Fibroblast of the aortic adventitia (primary cell): ENCODE results near the gene NTN3. TPM values are rescaled to one million over a fixed set of nuclear protein-coding genes. Genes with fewer than 3 reads are reported as not detected.
"Not testable (repeated sequence)": the region's sequence is repeated elsewhere in the genome, so short reads cannot be mapped to it uniquely, and the experiment has no call there.

ENCODE experiments used
- DNase-seq: peaks from one replicate; pipeline ENCODE4 v3.0.0-alpha.2; 2010; ENCODE audit warnings: low read depth
- H3K4me3 ChIP-seq: 2 replicates; pipeline ENCODE4 v1.5.1; 2011; ENCODE audit warnings: low read depth, mild to moderate bottlenecking, control low read depth, low read length, moderate library complexity
- total RNA-seq: library from RNA; depleted of rRNA; stranded (reverse); fragments of >200 nt; gene quantifications from 2 replicates; pipeline ENCODE4 v1.2.3, GENCODE V29; 2012; ENCODE audit warnings: low replicate concordance
- TF ChIP-seq, protein P1 (sequence below): IDR thresholded peaks from 2 replicates; pipeline ENCODE4 v1.5.1; 2011; ENCODE audit warnings: mild to moderate bottlenecking, low read length, control low read depth, inconsistent platforms; ENCODE audit not compliant: insufficient read depth

NTN3 gene
- total RNA-seq, 1 donor: 0.45 TPM

DNA sequence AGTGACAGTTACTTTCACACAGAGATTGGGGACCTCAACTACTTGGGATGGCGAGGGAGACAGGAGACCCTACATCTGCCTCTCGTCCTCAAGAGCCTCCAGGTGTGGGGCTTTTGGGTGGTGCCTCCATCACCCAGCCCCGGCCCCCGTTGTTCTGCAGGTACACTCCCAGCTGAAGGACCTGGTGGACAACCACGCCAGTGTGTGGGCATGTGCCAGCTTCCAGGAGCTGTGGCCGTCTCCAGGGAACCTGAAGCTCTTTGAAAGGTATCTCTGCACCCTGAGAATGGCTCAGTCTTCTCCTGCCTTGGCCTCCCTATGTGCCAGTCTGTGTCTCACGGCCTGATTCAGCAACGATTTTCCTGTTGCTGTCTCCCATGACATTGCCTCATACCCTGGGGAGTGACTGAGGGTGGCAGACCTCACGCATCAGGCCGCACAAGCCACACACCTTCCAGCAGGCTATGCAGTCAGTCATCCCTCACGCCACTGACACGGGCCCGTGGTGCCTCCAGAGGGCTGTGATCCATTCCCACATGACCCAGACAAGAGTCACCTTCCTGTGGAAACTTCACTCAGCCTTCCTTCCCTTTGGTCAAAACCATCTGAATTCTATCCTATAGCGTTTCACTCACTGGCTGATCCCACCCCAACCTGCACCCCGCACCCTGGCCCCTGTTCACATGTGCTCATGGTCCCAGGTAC lies 38.1 kb upstream of the NTN3 start:
- H3K4me3 ChIP-seq: no peak overlapping the region
- TF ChIP-seq, protein P1, sequence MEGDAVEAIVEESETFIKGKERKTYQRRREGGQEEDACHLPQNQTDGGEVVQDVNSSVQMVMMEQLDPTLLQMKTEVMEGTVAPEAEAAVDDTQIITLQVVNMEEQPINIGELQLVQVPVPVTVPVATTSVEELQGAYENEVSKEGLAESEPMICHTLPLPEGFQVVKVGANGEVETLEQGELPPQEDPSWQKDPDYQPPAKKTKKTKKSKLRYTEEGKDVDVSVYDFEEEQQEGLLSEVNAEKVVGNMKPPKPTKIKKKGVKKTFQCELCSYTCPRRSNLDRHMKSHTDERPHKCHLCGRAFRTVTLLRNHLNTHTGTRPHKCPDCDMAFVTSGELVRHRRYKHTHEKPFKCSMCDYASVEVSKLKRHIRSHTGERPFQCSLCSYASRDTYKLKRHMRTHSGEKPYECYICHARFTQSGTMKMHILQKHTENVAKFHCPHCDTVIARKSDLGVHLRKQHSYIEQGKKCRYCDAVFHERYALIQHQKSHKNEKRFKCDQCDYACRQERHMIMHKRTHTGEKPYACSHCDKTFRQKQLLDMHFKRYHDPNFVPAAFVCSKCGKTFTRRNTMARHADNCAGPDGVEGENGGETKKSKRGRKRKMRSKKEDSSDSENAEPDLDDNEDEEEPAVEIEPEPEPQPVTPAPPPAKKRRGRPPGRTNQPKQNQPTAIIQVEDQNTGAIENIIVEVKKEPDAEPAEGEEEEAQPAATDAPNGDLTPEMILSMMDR: no peak
- no peak for DNase-seq

DNA sequence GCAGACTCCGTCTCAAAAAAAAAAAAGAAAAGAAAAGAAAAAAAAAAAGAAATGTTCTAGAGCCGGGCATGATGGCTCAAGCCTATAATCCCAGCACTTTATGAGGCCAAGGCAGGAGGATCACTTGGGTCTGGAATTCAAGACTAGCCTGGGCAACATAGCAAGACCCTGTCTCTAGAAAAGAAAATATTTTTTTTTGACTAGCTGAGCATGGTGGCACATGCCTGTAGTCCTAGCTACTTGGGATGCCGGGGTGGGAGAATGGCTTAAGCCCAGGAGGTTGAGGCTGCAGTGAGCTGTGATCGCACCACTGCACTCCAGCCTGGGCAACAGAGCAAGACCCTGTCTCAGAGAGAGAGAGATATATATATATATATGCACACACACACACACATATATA lies 35.9 kb upstream of the NTN3 start:
- DNase-seq, H3K4me3 ChIP-seq: not testable (repeated sequence)

DNA sequence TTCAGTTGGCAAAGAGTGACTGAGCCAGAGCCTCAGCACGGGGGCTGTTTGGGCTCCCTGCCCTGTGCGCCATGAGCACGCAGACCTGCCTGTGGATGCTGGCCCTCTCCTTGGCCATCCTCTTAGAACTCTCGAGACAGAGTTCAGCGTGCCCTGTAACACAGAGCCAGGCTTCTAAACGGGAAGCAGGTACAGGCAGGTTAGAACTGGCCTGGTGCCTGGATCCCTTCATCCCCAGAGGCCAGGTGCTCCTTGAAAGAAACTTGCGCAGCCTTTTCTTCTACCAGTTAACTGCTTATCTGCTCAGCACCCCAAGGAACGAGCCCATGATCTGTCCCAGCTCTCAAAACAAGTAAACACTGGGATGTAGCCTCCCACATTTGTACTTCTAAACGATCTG lies 35.0 kb upstream of the NTN3 start:
- TF ChIP-seq, protein P1: no peak
- no peak for DNase-seq
- no peak overlapping the region for H3K4me3 ChIP-seq

DNA sequence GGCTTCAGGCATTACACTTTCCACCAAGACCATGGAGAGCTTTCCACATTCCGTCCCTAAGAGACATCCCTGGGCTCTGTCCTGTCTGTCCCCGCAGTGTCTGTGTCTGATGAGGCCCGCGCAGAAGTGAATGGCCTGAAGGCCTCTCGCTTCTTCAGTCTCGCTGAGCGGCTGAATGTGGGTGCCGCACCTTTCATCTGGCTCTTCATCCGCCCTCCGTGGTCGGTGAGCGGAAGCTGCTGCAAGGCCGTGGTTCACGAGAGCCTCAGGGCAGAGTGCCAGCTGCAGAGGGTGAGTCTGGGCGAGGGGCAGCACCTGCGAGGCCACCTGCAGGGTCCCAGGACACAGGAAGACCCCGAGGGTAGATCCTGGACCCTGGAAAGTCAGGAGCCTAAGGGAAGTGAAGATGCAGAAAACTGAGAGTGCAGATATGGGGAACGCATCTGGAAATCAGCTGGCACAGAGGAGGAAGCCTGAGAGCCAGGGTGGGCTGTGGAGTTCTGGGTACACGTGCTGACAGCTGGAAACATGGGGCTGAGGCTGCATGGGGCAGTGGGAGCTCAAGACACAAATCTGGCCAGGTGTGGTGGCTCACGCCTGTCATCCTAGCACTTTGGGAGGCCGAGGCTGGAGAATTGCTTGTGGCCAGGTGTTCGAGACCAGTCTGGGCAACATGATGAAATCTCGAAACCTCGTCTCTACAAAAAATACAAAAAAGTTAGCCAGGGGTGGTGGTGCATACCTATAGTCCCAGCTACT lies 33.9 kb upstream of the NTN3 start:
- TF ChIP-seq, protein P1: no peak
- H3K4me3 ChIP-seq: no peak overlapping the region
- no peak for DNase-seq

DNA sequence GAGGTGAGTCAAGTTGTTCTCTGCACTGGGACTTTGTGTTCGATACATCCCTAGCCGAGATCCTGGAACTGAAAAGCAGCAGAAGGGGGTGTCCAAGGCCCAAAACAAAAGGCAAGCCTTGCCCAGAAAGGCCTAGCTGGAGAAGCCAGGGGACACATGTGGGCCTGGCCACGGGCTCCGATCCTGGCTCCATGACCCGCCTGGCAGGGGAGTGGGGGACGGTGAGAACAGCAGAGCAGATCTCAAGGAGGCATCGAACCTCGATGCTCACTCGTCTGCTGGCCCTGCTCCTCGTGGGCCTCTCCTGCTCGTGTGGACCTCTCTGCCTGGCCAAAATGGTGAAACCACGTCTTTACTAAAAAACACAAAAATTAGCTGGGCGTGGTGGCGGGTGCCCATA lies 33.0 kb upstream of the NTN3 start:
- DNase-seq: no peak

DNA sequence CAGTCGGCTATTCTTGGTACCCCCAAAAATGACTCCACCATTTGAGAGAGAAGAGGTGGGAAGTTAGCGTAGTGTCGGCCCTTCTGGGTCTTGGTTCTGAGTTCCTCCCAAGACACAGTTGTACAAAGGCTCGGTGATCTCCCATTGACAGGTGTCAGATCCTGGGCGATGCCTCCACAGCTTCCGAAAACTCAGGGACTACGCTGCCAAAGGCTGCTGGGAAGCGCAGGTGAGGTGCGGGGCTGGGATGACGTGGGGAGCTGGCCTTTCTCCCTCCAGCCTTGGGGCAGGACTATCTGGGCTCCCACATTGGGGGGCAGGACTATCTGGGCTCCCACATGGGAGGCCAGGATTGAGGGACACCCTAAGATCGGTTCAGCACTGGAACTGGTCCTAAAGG lies 31.5 kb upstream of the NTN3 start:
- DNase-seq: no peak
- no peak overlapping the region for H3K4me3 ChIP-seq
- TF ChIP-seq, protein P1: no peak

More for the DNA sequence above, 33.0 kb upstream of the NTN3 start:
- TF ChIP-seq, protein P1: no peak
- H3K4me3 ChIP-seq: no peak overlapping the region

DNA sequence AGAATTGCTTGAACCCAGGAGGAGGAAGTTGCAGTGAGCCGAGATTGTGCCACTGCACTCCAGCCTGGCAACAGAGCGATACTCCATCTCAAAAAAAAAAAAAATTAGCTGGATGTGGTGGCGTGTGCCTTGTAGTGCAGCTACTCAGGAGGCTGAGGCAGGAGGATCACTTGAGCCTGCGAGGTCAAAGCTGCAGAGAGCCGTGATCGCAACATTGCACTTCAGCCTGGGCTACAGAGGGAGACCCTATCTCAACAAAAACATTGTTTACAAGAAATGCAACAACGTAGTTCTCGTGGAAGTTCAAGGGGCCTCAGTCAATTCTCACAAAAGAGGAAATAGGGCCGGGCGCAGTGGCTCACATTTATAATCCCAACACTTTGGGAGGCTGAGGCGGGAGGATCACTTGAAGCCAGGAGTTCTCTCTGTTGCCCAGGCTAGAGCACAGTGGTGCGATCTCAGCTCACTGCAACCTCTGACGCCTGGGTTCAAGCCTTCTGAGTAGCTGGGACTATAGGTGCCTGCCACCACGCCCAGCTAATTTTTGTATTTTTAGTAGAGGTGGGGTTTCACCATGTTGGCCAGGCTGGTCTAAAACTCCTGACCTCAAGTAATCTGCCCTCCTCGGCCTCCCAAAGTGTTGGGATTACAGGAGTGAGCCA lies 29.8 kb upstream of the NTN3 start:
- DNase-seq, H3K4me3 ChIP-seq: not testable (repeated sequence)
